Nephron progenitor cell (in vitro differentiated cells): ENCODE data around the gene LMBRD1.

Experiments used
- DNase-seq: peaks from one replicate; pipeline ENCODE4 v3.0.0; 2021
- H3K27ac Mint-ChIP-seq: 2 replicates; pipeline ENCODE4 v1.8.0; 2021; ENCODE audit warnings: mild to moderate bottlenecking, moderate library complexity, mixed read lengths
- H3K27me3 Mint-ChIP-seq: 2 replicates; pipeline ENCODE4 v1.8.0; 2021; ENCODE audit warnings: mild to moderate bottlenecking, low read depth, mixed read lengths; ENCODE audit not compliant: poor library complexity
- H3K36me3 Mint-ChIP-seq: 2 replicates; pipeline ENCODE4 v1.8.0; 2021; ENCODE audit warnings: low read depth, mixed read lengths
- H3K4me1 Mint-ChIP-seq: 2 replicates; pipeline ENCODE4 v1.8.0; 2021; ENCODE audit warnings: mixed read lengths
- H3K4me3 Mint-ChIP-seq: 2 replicates; pipeline ENCODE4 v1.8.0; 2021; ENCODE audit warnings: mild to moderate bottlenecking, moderate library complexity, mixed read lengths
- H3K9me3 Mint-ChIP-seq: 2 replicates; pipeline ENCODE4 v1.8.0; 2021; ENCODE audit warnings: mild to moderate bottlenecking, moderate library complexity, mixed read lengths
- TF ChIP-seq, protein P1 (sequence below): fragments of 200-600 bp; sonication (generic); IDR thresholded peaks from 2 replicates; pipeline ENCODE4 v1.5.0; 2021; ENCODE audit warnings: antibody characterized with exemption

LMBRD1 gene

DNA sequence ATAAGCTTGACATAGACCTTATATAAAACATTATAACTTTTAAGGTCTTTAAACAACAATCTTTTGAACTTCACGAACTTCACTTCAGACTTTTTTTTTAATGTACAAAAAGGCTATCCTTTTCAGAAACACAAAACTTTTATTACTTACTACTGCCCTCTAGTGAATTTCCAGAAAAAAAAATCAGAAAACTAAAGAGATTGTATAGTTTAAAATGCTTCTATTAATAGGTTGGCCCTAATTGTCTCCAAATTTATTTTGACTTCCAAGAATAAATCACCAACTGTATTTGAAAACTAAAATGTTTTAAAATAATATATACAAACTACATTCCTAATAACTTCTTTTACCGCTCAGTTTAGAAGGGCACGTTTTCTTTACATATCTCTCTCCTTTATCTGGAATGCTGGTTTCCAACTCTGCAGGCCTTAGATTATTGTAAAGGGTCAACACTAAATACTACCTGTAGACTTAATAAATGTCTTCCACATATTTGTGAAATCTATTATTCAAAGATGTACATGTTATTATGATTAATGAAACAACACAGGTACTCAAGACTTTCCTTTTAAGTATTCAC is 66.8 kb downstream of the LMBRD1 start:
- peaks cover 18% of the 10 kb centered on the region for H3K9me3 Mint-ChIP-seq
- H3K36me3 Mint-ChIP-seq, result peaks cover 18% of the 10 kb centered on the region
- TF ChIP-seq, protein P1, sequence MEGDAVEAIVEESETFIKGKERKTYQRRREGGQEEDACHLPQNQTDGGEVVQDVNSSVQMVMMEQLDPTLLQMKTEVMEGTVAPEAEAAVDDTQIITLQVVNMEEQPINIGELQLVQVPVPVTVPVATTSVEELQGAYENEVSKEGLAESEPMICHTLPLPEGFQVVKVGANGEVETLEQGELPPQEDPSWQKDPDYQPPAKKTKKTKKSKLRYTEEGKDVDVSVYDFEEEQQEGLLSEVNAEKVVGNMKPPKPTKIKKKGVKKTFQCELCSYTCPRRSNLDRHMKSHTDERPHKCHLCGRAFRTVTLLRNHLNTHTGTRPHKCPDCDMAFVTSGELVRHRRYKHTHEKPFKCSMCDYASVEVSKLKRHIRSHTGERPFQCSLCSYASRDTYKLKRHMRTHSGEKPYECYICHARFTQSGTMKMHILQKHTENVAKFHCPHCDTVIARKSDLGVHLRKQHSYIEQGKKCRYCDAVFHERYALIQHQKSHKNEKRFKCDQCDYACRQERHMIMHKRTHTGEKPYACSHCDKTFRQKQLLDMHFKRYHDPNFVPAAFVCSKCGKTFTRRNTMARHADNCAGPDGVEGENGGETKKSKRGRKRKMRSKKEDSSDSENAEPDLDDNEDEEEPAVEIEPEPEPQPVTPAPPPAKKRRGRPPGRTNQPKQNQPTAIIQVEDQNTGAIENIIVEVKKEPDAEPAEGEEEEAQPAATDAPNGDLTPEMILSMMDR, result peak; percentile 36
- peaks cover 2% of the 10 kb centered on the region for H3K4me1 Mint-ChIP-seq
- H3K27me3 Mint-ChIP-seq, result peaks cover 3% of the 10 kb centered on the region
- H3K4me3 Mint-ChIP-seq, result no peak overlapping the region
- DNase-seq, result no peak
- no peak overlapping the region for H3K27ac Mint-ChIP-seq

DNA sequence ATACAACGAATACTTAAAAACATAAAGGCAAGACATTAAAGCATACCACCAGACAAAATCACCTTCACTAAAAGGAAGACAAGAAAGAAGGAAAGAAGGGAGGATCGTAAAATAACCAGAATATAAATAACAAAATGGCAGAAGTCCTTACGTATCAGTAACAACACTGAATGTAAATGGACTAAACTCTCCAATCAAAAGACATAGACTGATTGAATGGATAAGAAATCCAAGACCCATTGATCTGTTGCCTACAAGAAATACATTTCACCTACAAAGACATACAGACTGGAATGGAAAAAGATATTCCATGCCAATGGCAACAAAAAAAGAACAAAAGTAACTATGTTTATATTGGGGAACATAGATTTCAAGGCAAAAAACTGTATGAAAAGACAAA is 74.1 kb downstream of the LMBRD1 start:
- Mint-ChIP-seq H3K27ac (no peak overlapping the region), H3K36me3 (peaks cover 58% of the 10 kb centered on the region), H3K27me3 (peaks cover 3% of the 10 kb centered on the region), H3K9me3 (peaks cover 46% of the 10 kb centered on the region), H3K4me3 (no peak overlapping the region), H3K4me1 (no peaks in the 10 kb centered on the region)
- DNase-seq, result no peak
- TF ChIP-seq, protein P1, result no peak

DNA sequence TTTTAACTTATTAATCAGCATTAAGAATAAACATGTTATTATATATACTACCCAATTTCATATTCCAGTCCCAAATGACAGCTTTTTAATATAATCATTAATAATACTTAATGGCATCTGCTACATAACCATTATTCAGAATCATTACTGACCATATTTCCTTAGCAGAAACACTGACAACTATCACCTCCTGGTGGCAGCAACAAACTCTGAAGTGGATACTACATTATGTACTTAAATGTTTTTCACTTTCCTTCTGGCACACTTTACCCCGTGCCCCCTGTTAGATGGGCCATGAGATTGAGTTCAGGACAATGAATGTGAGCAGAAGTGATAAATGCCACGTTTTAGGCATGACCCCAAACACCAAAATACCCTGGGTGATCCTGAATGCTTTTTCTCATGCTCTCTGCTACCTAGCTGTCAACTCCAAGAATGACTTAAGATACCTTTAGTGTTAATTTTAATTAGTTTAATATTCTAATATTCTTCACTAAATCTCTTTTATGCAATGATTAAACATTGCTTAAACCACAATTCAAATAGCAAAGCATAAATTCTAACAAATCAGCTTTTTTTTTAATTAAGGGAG is 77.1 kb downstream of the LMBRD1 start:
- H3K4me1 Mint-ChIP-seq, result no peaks in the 10 kb centered on the region
- H3K36me3 Mint-ChIP-seq, result peaks cover 48% of the 10 kb centered on the region
- TF ChIP-seq, protein P1, result peak; percentile 19
- H3K4me3 Mint-ChIP-seq, result no peak overlapping the region
- peaks cover 3% of the 10 kb centered on the region for H3K27me3 Mint-ChIP-seq
- no peak for DNase-seq
- peaks cover 25% of the 10 kb centered on the region for H3K9me3 Mint-ChIP-seq
- no peak overlapping the region for H3K27ac Mint-ChIP-seq

DNA sequence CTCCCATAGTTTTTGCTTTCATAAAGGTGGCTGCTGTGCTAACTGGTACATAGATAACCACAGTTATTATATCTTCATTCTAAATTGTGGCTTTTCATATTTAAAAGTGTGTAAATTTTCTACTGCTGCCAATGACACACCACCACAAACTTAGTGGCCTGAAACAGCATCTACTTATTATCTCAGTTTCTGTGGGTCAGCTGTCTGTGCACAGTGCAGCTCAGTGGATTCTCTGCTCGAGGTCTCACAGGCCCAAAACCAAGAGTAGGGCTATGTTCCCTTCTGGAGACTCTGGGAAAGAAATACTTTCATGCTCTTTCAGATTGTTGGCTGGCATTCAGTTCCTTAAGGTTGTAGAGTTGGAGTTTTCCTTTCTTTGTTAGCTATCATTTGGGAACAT is 90.1 kb downstream of the LMBRD1 start:
- Mint-ChIP-seq H3K27ac (no peak overlapping the region), H3K27me3 (no peaks in the 10 kb centered on the region)

DNA sequence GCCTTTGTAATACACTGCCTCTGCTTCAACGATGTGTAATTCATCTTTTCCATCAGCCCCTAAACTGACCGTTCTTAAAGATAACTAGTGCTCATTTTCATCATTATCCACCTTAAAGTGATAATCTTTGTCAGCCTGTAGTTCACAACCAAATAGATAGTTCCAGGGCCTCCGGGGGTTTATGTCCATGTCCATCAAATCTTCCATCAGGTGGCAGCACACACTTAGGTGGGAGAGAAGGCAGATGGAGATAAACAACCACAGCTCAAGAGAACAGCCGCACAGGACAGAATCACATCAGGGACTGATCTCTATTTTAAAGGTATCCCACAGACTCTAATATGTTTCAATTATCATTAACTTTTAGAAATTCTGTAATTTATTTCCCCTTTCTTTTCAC is 90.9 kb downstream of the LMBRD1 start:
- no peak for DNase-seq
- Mint-ChIP-seq H3K4me1 (no peaks in the 10 kb centered on the region), H3K9me3 (no peaks in the 10 kb centered on the region), H3K27me3 (no peaks in the 10 kb centered on the region), H3K4me3 (no peak overlapping the region), H3K36me3 (no peaks in the 10 kb centered on the region), H3K27ac (no peak overlapping the region)
- TF ChIP-seq, protein P1, result no peak

More for the DNA sequence above, 90.1 kb downstream of the LMBRD1 start:
- DNase-seq, result no peak
- H3K9me3 Mint-ChIP-seq, result no peaks in the 10 kb centered on the region
- no peaks in the 10 kb centered on the region for H3K36me3 Mint-ChIP-seq
- no peaks in the 10 kb centered on the region for H3K4me1 Mint-ChIP-seq
- H3K4me3 Mint-ChIP-seq, result no peak overlapping the region
- TF ChIP-seq, protein P1, result no peak

DNA sequence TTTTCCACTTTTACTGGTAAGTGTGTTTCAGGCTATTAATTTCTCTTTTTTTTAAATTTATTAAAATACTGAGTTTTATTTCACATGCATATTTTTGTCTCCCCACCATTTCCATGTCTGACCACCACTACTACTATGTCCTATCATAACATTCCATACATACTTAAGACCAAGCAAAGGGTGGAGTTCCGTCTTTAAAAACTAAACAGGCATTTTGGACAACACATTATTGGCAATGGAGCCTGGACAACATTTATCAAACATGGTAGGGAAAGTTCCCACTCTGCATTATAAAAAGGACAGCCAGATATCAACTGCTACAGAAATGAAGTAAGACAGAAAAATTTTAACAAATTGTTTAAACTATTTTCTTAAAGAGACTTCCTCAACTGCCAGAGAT is 91.9 kb downstream of the LMBRD1 start:
- no peak overlapping the region for H3K4me3 Mint-ChIP-seq
- no peaks in the 10 kb centered on the region for H3K27me3 Mint-ChIP-seq
- H3K27ac Mint-ChIP-seq, result no peak overlapping the region
- no peaks in the 10 kb centered on the region for H3K36me3 Mint-ChIP-seq
- no peaks in the 10 kb centered on the region for H3K4me1 Mint-ChIP-seq
- DNase-seq, result no peak
- no peaks in the 10 kb centered on the region for H3K9me3 Mint-ChIP-seq
- TF ChIP-seq, protein P1, result no peak
